Ishikawa (cell line): Measurements from ENCODE around the gene CHRNA1.

ENCODE experiments used
- EGR1 ChIP-seq: IDR thresholded peaks from 2 replicates; pipeline ENCODE4 v1.6.1; 2012
- TAF1 ChIP-seq: IDR thresholded peaks from 2 replicates; pipeline ENCODE4 v1.6.1; 2012; ENCODE audit warnings: low read depth, mild to moderate bottlenecking
- TF ChIP-seq, protein P1 (sequence below): IDR thresholded peaks from 2 replicates; pipeline ENCODE4 v1.6.1; 2012; ENCODE audit warnings: low read depth, mild to moderate bottlenecking

DNA sequence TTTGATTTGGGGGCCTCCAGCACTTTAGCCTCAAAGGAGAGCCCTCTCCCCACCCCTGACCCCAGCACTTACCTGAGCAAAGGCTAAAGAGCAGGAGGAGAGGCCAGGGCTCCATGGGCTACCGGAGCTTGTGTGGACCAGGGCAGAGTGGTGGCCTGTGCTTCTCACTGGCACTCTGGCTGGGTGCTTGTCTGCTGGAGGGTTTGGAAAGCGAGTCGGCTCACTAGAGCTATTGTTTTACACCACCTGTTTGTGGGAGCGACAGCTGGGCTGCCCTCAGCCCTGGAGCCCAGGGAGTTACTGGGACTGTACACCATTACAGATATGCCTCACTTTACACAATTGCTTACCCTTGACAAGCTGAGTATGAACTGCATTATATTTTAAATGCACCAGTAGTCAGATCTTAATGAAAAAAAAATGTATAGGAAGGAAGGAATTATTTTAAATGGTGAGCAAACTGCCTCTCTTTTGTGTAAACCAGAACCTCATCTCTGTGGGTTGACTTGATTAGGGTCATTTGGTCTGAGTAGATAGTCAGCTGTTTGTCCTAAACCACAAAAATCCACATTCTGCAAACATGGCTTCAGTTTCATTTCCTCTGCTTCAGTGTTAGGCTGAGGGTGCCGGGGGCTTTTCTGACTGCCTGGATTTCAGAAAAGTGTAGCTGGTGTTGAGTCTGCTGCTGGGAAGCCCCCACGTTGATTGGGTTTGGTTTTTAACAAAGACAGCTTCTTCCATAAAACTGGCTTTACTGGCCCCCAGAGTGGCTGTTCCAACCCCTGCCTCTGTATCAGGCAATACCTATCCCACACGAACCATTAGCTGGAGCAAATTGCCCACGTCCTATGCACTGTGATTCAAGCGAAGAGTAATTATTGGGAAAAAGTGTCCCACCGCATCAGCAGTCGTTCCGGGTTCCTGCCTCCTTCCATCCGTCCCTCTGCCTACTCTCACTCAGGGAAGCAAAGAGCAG is at the start of gene CHRNA1:
- TF ChIP-seq TAF1 (no peak), EGR1 (no peak)
- TF ChIP-seq, protein P1, sequence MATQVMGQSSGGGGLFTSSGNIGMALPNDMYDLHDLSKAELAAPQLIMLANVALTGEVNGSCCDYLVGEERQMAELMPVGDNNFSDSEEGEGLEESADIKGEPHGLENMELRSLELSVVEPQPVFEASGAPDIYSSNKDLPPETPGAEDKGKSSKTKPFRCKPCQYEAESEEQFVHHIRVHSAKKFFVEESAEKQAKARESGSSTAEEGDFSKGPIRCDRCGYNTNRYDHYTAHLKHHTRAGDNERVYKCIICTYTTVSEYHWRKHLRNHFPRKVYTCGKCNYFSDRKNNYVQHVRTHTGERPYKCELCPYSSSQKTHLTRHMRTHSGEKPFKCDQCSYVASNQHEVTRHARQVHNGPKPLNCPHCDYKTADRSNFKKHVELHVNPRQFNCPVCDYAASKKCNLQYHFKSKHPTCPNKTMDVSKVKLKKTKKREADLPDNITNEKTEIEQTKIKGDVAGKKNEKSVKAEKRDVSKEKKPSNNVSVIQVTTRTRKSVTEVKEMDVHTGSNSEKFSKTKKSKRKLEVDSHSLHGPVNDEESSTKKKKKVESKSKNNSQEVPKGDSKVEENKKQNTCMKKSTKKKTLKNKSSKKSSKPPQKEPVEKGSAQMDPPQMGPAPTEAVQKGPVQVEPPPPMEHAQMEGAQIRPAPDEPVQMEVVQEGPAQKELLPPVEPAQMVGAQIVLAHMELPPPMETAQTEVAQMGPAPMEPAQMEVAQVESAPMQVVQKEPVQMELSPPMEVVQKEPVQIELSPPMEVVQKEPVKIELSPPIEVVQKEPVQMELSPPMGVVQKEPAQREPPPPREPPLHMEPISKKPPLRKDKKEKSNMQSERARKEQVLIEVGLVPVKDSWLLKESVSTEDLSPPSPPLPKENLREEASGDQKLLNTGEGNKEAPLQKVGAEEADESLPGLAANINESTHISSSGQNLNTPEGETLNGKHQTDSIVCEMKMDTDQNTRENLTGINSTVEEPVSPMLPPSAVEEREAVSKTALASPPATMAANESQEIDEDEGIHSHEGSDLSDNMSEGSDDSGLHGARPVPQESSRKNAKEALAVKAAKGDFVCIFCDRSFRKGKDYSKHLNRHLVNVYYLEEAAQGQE: no peak
